ENCODE measurements around the gene SEMA6C.

Gene SEMA6C

DNA sequence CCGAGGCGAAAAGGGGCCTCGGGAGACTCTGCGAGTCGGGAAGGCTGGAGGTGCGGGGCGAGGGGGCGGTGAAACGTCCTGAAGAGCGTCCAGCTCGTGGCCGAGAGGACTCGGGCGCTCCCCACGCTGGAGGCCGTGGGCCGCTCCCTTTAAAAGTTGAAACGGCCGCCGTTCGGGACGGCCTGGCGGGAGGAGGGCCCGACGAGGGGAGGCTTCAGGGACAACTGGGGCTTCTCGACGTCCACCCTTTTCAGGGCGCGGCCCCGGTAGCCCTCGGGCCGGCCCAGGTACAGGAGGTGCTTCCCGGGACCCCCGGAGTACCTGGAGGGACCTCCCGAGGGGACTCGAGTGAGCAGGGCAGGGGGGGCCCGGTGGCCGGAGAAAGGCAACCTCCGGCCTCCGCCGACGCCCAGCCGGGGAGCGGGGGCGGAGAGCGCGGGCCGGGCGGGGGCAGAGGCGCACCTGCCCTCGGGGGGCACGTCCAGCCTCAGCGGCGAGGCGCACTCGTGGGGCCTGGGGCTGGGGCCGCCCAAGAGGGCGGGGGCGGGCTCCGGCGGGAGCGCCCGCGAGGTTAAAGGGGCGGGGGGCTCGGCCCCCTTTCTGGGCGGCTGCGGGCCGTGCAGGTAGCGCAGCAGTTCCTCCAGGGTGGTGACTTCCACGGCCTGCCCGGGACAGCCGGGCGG, 14.0 kb downstream of the SEMA6C start:
- TF ChIP-seq, protein P1, sequence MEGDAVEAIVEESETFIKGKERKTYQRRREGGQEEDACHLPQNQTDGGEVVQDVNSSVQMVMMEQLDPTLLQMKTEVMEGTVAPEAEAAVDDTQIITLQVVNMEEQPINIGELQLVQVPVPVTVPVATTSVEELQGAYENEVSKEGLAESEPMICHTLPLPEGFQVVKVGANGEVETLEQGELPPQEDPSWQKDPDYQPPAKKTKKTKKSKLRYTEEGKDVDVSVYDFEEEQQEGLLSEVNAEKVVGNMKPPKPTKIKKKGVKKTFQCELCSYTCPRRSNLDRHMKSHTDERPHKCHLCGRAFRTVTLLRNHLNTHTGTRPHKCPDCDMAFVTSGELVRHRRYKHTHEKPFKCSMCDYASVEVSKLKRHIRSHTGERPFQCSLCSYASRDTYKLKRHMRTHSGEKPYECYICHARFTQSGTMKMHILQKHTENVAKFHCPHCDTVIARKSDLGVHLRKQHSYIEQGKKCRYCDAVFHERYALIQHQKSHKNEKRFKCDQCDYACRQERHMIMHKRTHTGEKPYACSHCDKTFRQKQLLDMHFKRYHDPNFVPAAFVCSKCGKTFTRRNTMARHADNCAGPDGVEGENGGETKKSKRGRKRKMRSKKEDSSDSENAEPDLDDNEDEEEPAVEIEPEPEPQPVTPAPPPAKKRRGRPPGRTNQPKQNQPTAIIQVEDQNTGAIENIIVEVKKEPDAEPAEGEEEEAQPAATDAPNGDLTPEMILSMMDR (IDR thresholded peaks at IDR 0.05) = no peak

- TF ChIP-seq, protein P1 (IDR thresholded peaks at IDR 0.05) = no peak
These were observed 14.6 kb downstream of the SEMA6C start for GRCh38 chr1:151131701-151132334.

- TF ChIP-seq, protein P1 (IDR thresholded peaks at IDR 0.05) = no peak
These were observed 15.3 kb downstream of the SEMA6C start for GRCh38 chr1:151130987-151131586.

- TF ChIP-seq, protein P1 (IDR thresholded peaks at IDR 0.05) = no peak
These were observed 17.6 kb downstream of the SEMA6C start for GRCh38 chr1:151128800-151129199.

- TF ChIP-seq, protein P1 (IDR thresholded peaks at IDR 0.05) = no peak
These were observed 21.5 kb downstream of the SEMA6C start for GRCh38 chr1:151124763-151125403.

DNA sequence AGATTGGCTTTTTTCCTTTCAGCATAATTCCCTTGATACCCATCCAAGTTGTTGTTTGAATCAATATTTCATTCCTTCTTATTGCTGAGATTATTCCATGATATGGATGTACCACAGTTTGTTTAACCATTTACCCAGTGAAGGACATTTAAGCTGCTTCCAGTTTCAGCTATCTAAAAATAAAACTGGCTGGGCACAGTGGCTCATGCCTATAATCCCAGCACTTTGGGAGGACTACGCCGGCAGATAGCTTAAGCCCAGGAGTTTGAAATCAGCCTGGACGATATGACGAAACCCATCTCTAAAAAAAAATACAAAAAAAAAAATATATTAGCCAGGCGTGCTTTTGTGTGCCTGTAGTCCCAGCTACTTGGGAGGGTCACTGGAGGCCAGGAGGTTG, 32.6 kb downstream of the SEMA6C start:
- TF ChIP-seq, protein P1 (IDR thresholded peaks at IDR 0.05) = no peak

DNA sequence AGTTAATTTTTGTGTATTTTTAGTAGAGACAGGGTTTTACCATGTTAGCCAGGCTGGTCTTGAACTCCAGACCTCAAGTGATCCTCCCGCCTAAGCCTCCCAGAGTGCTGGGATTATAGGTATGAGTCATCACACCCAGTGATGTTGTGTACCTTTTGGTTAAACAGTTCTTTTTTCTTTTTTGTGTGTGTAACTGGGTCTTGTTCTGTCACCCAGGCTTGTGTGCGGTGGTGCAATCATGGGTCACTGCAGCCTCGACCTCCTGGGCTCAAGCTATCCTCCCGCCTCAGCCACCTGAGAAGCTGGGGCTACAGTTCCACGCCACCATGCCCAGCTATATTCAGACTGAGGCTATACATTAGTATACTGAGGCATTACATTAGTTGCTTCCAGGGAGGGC, 38.1 kb downstream of the SEMA6C start:
- TF ChIP-seq, protein P1 (IDR thresholded peaks at IDR 0.05) = no peak
